Measurements from ENCODE around the gene RNU1-4.
"Not testable (repeated sequence)": the region's sequence is repeated elsewhere in the genome, so short reads cannot be mapped to it uniquely, and the experiment has no call there.

Gene RNU1-4

DNA sequence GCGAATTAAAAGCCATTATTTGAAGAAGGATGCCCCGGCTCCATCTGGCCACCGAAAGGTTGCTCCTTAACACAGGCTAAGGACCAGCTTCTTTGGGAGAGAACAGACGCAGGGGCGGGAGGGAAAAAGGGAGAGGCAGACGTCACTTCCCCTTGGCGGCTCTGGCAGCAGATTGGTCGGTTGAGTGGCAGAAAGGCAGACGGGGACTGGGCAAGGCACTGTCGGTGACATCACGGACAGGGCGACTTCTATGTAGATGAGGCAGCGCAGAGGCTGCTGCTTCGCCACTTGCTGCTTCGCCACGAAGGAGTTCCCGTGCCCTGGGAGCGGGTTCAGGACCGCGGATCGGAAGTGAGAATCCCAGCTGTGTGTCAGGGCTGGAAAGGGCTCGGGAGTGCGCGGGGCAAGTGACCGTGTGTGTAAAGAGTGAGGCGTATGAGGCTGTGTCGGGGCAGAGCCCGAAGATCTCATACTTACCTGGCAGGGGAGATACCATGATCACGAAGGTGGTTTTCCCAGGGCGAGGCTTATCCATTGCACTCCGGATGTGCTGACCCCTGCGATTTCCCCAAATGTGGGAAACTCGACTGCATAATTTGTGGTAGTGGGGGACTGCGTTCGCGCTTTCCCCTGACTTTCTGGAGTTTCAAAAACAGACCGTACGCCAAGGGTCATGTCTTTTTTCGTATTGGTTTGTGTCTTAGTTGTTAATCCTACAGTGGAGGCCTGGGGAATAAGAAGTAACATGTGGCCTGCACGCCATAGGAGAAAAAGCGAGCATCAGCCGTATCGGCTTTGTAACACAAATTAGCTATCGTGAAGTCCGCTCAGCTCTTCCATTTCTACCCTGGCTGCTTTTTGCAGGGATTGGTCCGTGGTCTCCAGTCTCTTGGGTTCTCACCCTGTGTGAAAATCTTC, at the start of gene RNU1-4:
Gene RNU1-4, plus strand, starts transcription at position 470 of the 918 bp plus-strand sequence.
- not testable (repeated sequence) for DNase-seq

DNA sequence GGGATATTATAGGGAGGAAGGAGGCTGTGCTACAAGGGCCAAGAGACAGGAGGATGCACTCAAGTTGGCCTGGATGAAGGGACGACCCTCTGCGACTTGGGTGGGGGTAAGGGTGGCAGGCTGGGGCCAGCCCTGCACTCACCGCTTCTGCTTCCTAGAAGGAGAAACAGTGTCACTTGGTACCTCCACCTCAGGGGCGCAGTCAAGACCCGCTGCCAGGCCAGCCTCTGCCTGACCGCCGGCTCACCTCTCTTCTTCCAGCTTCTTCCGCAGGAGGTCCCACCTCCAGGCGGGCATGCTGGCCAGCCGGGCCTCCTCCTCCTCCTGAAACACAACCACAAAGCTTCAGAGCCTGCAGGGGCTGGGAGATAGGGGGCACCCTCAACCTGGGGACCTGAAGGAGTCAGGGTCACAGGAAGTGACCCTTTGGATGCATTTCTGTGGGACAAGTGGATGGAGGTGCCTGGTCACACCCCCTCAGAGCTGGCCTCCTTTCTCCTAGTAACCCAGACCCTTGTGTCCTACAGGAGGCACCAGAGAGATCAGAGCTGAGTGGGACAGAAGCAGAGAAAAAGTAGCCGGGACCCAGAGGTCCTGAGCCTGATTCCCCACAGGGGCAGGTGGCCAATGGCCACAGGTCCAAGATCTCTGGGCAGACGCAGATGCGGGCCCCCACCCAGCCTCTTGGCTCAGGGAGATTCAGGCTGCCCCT, 49.2 kb upstream of the RNU1-4 start:
- DNase-seq, result not testable (repeated sequence)

DNA sequence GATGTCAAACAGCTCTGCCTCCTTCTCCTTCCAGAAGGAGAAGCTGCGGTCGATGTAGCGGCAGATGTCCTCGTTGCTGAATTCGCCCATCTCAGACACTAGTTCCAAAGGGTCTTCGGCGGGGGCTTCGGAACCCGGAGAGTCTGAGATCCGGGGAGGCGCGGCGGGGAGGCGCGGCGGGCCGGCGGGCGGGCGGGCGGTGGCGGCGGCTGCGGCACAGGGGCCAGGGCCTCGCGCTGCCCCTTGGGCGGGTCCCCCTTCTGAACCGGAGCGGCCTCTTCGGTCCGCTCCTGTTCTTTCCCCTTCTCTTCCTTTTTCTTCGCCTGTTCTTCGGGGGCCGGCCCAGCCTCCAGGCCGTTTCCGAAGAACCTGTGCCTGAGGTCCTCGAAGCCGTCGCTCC, 48.0 kb upstream of the RNU1-4 start:
- not testable (repeated sequence) for DNase-seq

DNA sequence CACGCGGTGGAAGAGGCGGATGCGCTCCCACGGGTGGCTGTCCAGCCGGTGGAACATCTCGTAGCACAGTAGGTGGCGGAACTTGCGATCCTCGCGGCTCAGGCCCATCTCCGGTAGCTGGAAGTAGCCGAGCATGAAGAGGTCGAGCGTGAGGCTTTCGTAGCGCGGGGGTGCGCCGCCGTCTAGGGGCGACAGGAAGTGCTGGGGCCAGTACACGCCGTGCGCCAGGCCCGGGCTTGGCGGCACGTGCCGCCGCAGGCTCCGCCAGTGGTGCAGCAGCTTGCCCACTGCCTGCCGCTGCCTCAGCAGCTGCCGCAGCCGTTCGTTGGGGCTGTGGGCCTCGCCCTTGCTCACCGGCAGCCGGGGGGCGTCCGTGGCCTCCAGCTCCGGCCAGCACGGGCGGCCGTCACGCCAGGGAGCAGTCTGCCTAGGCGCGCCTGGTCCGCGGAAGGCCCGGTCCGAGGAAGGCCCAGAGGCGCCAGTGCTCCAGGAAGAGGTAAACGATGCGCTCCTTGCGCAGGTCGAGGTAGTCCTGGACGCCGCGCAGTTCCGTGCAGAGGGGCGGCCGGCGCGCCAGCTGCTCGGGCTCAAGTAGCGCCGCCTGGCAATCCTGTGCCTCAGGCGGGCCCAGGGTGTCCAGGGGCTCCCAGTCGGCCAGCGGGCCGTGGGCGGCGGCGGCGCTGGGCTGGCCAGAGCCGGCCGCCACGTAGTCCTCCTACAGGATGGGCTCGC, 47.4 kb upstream of the RNU1-4 start:
- DNase-seq, result not testable (repeated sequence)

DNA sequence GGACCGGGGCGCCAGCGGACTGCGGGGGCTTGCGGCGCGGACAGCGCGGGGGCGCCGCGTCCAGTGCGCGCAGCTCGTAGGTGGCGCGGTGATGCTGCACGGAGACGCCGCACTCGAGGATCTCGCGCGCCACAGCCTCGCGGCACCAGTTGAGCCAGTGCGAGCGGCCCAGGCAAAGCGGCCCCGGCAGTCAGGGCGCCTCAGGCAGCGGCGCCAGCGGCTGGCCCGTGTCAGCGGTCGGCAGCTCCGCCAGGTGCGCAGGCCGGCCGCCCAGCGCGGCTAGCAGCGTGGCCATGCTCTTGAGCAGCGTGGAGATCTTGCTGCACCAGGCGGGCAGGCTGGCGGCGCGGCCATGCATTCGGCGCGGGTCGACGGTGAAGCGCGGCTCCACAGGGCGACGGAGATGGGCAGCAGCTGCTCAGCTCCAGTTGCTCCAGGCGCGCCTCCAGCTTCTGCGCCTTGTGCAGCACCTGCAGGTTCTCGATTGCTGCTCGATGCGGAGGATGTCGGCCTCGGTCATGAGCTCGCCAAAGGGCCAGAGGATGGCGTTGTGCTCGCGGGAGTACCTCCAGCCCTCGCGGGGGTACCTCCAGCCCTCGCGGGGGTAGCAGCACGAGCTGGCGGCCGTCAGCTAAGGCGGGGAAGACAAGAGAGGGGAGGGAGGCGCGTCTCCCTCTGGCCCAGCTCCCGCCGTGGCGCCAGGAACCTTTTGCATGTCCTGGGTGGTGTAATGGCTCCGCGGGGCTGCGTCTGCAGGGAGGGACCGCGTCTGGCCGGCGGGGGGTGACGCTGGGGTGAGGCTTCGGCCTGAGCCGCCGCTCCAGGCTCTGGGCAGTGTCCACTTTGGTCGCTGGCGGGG, 46.6 kb upstream of the RNU1-4 start:
- DNase-seq, result not testable (repeated sequence)

DNA sequence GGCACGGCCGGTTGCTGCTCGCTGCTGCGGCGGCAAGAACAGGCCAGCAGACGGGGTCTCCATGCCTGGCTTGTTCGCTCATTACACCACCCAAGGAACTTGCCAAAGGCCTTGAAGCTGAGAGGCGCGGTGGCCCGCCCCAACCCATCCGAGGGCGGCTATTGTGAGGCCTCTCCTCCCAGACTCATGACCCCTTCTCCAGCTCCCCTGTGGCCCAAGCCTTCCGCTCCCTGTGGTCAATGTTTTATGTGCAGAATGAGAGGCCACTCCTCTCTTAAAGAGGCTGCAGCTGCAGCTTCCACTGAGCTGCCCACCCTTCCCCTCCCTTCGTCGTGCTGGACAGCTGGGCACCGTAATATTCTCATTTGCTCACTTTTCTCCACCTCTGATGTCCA, 46.0 kb upstream of the RNU1-4 start:
- DNase-seq, result not testable (repeated sequence)

DNA sequence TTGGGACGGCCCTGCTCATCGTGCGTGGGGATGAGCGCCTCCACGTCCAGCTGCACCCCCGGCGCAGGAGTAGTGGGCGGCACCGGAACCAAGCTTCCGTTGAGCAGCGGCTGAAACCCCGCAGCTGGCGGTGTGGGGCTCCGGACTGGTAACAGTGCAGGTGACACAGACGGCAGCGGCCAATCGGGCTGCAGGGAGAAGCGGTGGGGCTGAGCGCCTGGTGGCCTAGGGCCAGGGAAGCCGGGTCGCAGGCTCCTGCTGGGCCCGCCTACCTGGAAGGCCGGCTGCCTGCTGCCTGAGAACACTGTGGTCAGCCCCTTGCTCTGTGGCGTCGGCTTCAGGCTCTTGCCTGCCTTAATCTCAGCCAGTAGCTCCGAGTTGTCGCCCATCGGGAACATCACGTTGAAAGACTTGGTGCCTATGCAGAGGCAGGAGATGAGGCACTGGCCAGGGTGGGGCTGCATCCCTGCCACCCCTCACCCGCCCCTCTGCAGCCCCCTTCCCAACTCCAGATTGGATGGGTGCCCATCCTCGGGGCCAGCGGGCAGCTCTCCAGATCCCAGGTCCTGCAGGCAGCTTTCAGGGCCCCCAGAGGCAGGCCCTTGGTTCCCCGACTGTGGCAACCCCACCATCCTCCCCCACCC, 43.7 kb upstream of the RNU1-4 start:
- DNase-seq, result not testable (repeated sequence)

GRCh38 chr1:16697152-16697551, 43.2 kb upstream of the RNU1-4 start:
- DNase-seq, result not testable (repeated sequence)

- DNase-seq, result not testable (repeated sequence)
These were observed 40.9 kb upstream of the RNU1-4 start for GRCh38 chr1:16699440-16699839.

- DNase-seq, result not testable (repeated sequence)
These were observed 40.0 kb upstream of the RNU1-4 start for GRCh38 chr1:16700138-16700895.

GRCh38 chr1:16701189-16701588, 39.1 kb upstream of the RNU1-4 start:
- DNase-seq, result not testable (repeated sequence)

DNA sequence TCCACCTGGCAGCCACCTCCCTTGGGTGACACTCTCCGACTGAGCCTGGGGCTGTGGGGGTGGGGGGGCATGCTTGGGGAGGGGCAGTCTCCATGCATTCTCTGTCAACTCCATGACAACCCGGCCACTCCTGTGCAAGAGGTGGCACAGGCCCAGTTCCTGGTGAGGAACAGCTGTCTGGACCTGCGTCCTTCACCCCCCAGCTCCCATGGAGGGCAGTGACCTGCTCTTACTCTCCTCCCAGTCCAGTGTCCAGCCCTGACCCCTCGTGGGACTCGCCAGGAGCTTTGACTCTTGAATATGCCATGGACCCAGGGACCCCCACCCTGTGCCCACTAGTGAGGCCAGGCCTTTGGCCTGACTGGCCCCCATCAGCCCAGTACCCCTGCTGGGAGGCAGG, 38.0 kb upstream of the RNU1-4 start:
- not testable (repeated sequence) for DNase-seq

DNA sequence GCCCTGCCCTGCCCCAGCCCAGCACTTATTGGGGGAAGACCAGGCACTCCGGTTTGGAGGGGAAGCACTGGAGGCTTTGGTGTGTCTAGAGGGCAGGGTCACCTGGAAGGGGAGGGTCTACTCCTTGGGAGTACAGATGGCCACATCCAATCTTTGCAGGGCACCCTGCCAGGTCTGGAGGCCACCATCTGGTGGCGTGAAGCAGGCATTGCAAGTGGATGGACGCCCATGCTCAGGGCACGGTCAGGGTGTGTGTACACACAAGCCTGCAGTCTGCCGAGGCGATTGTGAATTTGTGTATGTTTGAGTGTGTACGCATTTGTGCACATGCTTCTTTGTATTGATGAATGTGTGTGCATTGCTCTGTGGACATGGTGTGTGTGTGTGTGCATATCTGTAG, 37.2 kb upstream of the RNU1-4 start:
- DNase-seq, result not testable (repeated sequence)

GRCh38 chr1:16703602-16704001, 36.7 kb upstream of the RNU1-4 start:
- not testable (repeated sequence) for DNase-seq

DNA sequence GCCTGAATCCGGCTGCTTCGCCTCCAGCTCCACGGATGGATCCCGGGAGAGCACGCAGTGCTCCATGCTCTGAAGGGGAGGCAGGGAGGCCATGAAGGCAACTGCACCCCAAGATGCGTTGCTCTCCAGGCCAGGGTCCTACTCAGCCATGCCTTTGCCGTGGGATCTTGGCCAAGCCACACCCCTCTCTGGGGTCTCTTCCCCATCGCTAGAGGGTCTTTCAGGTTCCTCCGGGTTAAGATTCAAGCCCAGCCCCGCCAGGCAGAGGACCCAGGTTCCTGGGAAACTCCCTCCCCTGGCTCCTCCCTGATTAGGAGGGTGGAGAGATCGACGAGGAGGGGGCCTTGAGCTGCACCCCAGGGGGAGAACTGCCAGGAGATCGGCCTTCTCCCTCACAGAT, 36.2 kb upstream of the RNU1-4 start:
- DNase-seq, result not testable (repeated sequence)

DNA sequence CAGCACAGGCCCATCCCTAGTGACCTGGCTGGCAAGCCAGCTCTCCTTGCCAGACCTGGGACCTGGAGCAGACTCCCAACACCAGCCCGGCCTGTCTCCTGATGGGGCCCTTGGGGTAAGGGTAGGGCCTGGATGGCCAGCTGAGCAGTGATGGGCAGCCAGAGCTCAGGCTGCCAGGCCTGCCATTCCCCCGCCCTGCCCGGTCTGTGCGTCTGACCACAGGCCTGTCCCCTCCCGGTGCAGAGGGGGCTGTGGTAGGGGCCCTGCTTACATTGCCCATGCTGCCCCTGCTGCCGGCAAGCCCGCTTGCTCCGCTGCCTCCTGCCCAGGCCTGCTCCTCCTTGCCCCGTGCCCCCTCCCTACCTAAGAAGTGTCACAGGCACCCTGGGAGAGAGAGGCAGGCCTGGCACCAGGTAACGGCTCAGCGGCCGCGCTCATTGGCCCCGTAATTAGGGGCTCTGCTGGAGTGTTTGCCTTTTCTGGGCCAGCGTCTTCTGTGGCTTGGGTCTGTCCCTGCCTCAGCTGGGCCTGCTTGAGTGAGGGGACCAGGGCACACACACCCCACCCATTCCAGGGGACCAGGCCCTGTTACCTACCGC, 35.7 kb upstream of the RNU1-4 start:
- DNase-seq, result not testable (repeated sequence)

DNA sequence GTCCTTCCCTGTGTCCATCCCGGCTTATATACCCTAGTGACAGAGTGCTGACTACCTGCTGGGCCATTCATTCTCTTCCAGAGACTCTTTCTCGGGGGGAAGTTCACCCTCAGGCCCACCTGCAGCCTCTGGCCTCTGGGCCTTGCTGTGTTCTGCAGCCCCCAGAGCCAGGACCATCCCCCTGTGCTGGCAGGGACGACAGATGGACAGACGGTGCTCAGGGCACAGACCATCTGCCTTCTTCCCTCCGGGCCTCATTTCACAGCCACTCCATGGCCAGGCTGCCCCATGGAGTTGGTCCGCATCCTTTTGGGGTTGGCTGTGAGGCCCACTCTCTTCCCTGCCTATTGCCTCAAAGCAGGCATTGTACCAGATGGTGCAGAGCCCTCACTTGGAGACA, 34.0 kb upstream of the RNU1-4 start:
- DNase-seq, result not testable (repeated sequence)

DNA sequence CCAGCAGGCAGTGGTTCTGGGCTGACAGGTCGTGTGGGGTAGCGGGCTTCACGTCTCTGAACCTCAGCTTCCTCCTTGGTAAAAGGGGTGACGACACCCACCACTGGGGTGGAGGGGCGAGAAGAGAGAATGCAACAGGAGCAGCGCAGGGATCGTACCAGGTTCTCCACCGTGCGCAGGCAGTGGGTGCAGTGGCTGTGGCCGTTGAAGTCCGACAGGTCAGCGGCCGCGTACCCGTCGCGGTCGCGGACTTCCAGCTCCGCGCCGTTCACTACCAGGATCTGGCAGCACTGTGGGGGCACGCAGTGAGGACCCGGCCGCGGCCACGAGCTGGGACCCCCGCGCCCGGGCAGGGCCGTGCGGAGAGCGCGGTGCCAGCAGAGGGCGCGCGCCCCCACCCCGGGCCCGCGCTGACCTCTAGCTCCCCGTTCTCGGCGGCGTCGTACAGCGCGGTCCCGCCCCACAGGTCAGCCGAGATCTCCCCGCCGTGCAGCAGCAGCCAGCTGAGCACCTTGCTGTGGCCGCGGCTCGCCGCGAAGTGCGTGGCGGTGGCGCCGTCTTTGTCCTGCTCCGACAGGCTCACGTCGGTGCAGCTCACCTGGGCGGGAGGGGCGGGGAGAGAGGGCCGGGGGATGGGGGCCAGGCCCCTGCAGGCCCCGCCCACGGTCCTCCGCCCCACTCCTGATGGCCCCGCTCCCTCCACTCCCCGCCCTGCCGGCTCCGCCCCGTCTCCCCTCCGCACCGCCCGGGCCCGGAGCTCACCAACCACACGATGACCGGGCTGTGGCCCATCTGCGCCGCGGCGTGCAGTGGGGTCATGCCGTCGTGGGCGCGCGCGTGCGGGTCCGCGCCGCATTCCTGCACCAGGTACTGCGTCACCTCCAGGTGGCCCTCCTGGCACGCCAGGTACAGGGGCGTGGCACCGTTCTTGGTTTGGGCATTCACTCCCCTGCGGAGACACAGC, 32.9 kb upstream of the RNU1-4 start:
- DNase-seq, result not testable (repeated sequence)

DNA sequence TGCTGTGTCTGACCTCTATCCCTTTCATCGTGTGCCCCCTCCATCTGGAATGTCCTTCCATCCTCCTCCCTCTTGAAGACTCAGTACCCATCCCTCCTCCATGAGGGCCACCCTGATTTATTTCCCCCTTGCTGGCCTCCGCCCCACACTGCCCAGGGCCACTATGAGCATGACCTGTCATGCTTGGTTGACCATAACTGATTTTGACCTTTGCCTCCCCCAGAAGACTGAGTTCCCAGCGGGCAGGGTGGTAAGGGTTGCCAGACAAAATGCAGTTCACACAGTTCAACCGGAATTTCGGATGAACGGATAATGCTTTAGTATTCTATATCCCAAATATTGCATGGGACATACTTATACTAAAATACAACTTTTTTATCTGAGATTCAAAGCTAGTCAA, 31.6 kb upstream of the RNU1-4 start:
- DNase-seq, result not testable (repeated sequence)

All from hematopoietic multipotent progenitor cell treated with erythropoietin and hydrocortisone succinate and interleukin-3 and kit ligand, for 6 days (in vitro differentiated cells).